HepG2 (cell line): ENCODE results near the gene FGGY. TPM values are rescaled to one million over a fixed set of nuclear protein-coding genes. Genes with fewer than 3 reads are reported as not detected.

Source experiments
- ATAC-seq: fragments of 200-7000 bp; cut with Tn5 transposase; 3 replicates; pipeline ENCODE4 v1.9.1; 2020; ENCODE audit warnings: mild to moderate bottlenecking, moderate library complexity
- BruUV-seq: library from RNA; stranded (reverse); fragments of 400-500 nt; replicated peaks from 2 replicates; lab custom pipeline; 2021; lab: Mats Ljungman, UMichigan
- CTCF ChIA-PET: fragments of 300-600 bp; formaldehyde crosslinking; extraction: SDS; loops from one replicate; lab custom pipeline; 2021; ENCODE audit warnings: low total read pairs, inconsistent platforms, low intra/inter-chr PET ratio; lab: Yijun Ruan, JAX
- POLR2A ChIA-PET: fragments of 350-600 bp; sonication (Branson Sonifier 250); formaldehyde crosslinking; loops from one replicate; lab custom pipeline; 2020; ENCODE audit warnings: antibody characterized with exemption, inconsistent platforms; lab: Yijun Ruan, JAX
- DNase-seq: peaks from one replicate; pipeline ENCODE4 v3.0.0-alpha.2; 2015; ENCODE audit warnings: low spot score
- FAIRE-seq: peaks from 3 replicates; lab custom pipeline; 2011; peaks lifted over from hg19 to GRCh38; lab: Jason Lieb, UNC
- H2AFZ ChIP-seq: one replicate; pipeline ENCODE4 v1.6.1; 2011; ENCODE audit warnings: low read length, inconsistent platforms
- H3K27ac ChIP-seq: fragments of 300-600 bp; 3 replicates; pipeline ENCODE4 v1.8.0; 2011; ENCODE audit warnings: mixed run types, mild to moderate bottlenecking, mixed read lengths, low read length, inconsistent platforms; ENCODE audit not compliant: insufficient read depth; ENCODE audit errors: extremely low read length
- H3K27me3 ChIP-seq, 2 experiments: fragments of 200-600 bp in 1 of 2; 2 replicates in 1 of 2; 3 replicates in 1 of 2; pipeline versions ENCODE4 v1.6.0 to v1.8.0; 2011; ENCODE audit warnings: low read length in 2 of 2, mild to moderate bottlenecking in 2 of 2, moderate library complexity in 2 of 2, inconsistent platforms in 1 of 2; ENCODE audit not compliant: insufficient read depth in 2 of 2, control insufficient read depth in 1 of 2
- H3K36me3 ChIP-seq, 2 experiments: fragments of 200-600 bp in 1 of 2; replicated peaks in 1 of 2; 2 replicates in 1 of 2; 3 replicates in 1 of 2; pipeline versions ENCODE4 v1.5.1 to v1.8.0; 2011; ENCODE audit warnings: low read length in 2 of 2, inconsistent platforms in 1 of 2; ENCODE audit not compliant: insufficient read depth in 2 of 2, control insufficient read depth in 1 of 2
- H3K4me1 ChIP-seq: 2 replicates; pipeline ENCODE4 v1.5.1; 2012; ENCODE audit warnings: low read length, inconsistent platforms; ENCODE audit not compliant: insufficient read depth
- H3K4me2 ChIP-seq: 2 replicates; pipeline ENCODE4 v1.6.0; 2011; ENCODE audit warnings: low read depth, low read length, inconsistent platforms
- H3K4me3 ChIP-seq, 3 experiments: fragments of 200-600 bp in 1 of 3; sonication (generic), shearing (Covaris generic) in 1 of 3; replicated peaks in 1 of 3; 2 replicates each; pipeline ENCODE4 v1.5.1; 2011 to 2016; ENCODE audit warnings: low read length in 3 of 3, inconsistent platforms in 2 of 3, low read depth in 2 of 3, mild to moderate bottlenecking in 2 of 3, control low read depth in 1 of 3, mixed read lengths in 1 of 3; ENCODE audit not compliant: insufficient read depth in 1 of 3
- H3K79me2 ChIP-seq: one replicate; pipeline ENCODE4 v1.6.1; 2011; ENCODE audit warnings: low read length, inconsistent platforms; ENCODE audit not compliant: insufficient read depth
- H3K9ac ChIP-seq: 2 replicates; pipeline ENCODE4 v1.6.0; 2011; ENCODE audit warnings: mild to moderate bottlenecking, low read depth, low read length, inconsistent platforms; ENCODE audit not compliant: insufficient read depth
- H3K9me3 ChIP-seq: 2 replicates; pipeline ENCODE4 v1.5.1; 2012; ENCODE audit warnings: mild to moderate bottlenecking, low read length
- H4K20me1 ChIP-seq: 2 replicates; pipeline ENCODE4 v1.6.0; 2011; ENCODE audit warnings: inconsistent platforms, mild to moderate bottlenecking, low read length, moderate library complexity; ENCODE audit not compliant: insufficient read depth
- AHDC1 ChIP-seq: sonication (generic); formaldehyde crosslinking; IDR thresholded peaks from 2 replicates; pipeline ENCODE4 v1.5.1; 2020; ENCODE audit warnings: mild to moderate bottlenecking, missing genetic modification reagents, borderline replicate concordance
- ELF4 ChIP-seq: sonication (generic); formaldehyde crosslinking; IDR thresholded peaks from 2 replicates; pipeline ENCODE4 v1.5.0; 2020; ENCODE audit warnings: missing genetic modification reagents, mild to moderate bottlenecking, moderate library complexity, borderline replicate concordance
- FOSL2 ChIP-seq: sonication (generic); formaldehyde crosslinking; IDR thresholded peaks from 2 replicates; pipeline ENCODE4 v1.4.0; 2020; ENCODE audit warnings: missing genetic modification reagents
- HOXD1 ChIP-seq: sonication (generic); formaldehyde crosslinking; IDR thresholded peaks from 2 replicates; pipeline ENCODE4 v1.5.0; 2020; ENCODE audit warnings: missing genetic modification reagents
- RARG ChIP-seq: sonication (generic); formaldehyde crosslinking; IDR thresholded peaks from 2 replicates; pipeline ENCODE4 v1.4.0; 2020; ENCODE audit warnings: low read depth, mild to moderate bottlenecking, missing genetic modification reagents
- SAFB2 ChIP-seq: sonication (generic); formaldehyde crosslinking; IDR thresholded peaks from 2 replicates; pipeline ENCODE4 v1.5.1; 2020; ENCODE audit warnings: missing genetic modification reagents, low read depth, mild to moderate bottlenecking, borderline replicate concordance
- SMARCC2 ChIP-seq: fragments of 450-650 bp; IDR thresholded peaks from 2 replicates; pipeline ENCODE4 v1.6.1; 2017; ENCODE audit warnings: antibody characterized with exemption, mild to moderate bottlenecking
- SRSF1 ChIP-seq: fragments of 200-400 bp; formaldehyde crosslinking; optimal IDR thresholded peaks from 2 replicates; pipeline ENCODE3; 2017; ENCODE audit warnings: mild to moderate bottlenecking, low read depth, low read length, moderate library complexity
- TAF15 ChIP-seq: fragments of 200-400 bp; formaldehyde crosslinking; IDR thresholded peaks from one replicate; pipeline ENCODE4 v1.6.1; 2018; ENCODE audit warnings: mild to moderate bottlenecking, low read depth, low read length; ENCODE audit not compliant: poor library complexity, severe bottlenecking
- YEATS4 ChIP-seq: sonication (generic); formaldehyde crosslinking; IDR thresholded peaks from 2 replicates; pipeline ENCODE4 v1.4.0; 2020; ENCODE audit warnings: missing genetic modification reagents, borderline replicate concordance
- ZBED4 ChIP-seq: sonication (generic); formaldehyde crosslinking; IDR thresholded peaks from 2 replicates; pipeline ENCODE4 v1.4.0; 2020; ENCODE audit warnings: missing genetic modification reagents, borderline replicate concordance
- ZNF224 ChIP-seq: sonication (generic); formaldehyde crosslinking; IDR thresholded peaks from 2 replicates; pipeline ENCODE4 v1.5.0; 2020; ENCODE audit warnings: mild to moderate bottlenecking, missing genetic modification reagents
- ZNF501 ChIP-seq: sonication (generic); formaldehyde crosslinking; IDR thresholded peaks from 2 replicates; pipeline ENCODE4 v1.5.1; 2020; ENCODE audit warnings: mild to moderate bottlenecking, moderate library complexity, missing genetic modification reagents
- ZNF644 ChIP-seq: IDR thresholded peaks from 2 replicates; pipeline ENCODE4 v1.6.1; 2016; ENCODE audit warnings: low read depth
- WGBS: methylation state at CpG from one replicate; pipeline ENCODE4 v1.1.6; 2017; ENCODE audit warnings: low lambda C conversion rate; 5-methylcytosine and 5-hydroxymethylcytosine counted together
- in situ Hi-C: cut with HindIII; loops from 2 replicates; pipeline ENCODE4 v1.10.0; 2017; ENCODE audit warnings: low pct_unique_long_range_greater_than_20kb; ENCODE audit not compliant: extremely low pct_ligation_motif_present
- intact Hi-C: fragments of 100-400 bp; cut with micrococcal nuclease; formaldehyde crosslinking; loops from one replicate; pipeline ENCODE4 v1.10.0; 2022; ENCODE audit not compliant: unreplicated experiment
- polyA plus RNA-seq, 8 experiments: library from polyadenylated mRNA; depleted of rRNA in 3 of 8; stranded (reverse) in 7 of 8; unstranded in 1 of 8; fragments of >200 nt; fragmentation: Illumina TruSeq in 4 of 8; extraction: Trizol in 4 of 8; gene quantifications; 2 replicates each; pipeline versions ENCODE4 v1.2.1 to v1.2.3, GENCODE V29; 2011 to 2016; ENCODE audit warnings: low read depth in 4 of 8, missing spikeins in 1 of 8, mixed read lengths in 1 of 8; ENCODE audit not compliant: insufficient read depth in 1 of 8
- total RNA-seq, 5 experiments: library from RNA; depleted of rRNA; stranded (reverse); fragments of >200 nt; fragmentation: Illumina TruSeq; extraction: Trizol; gene quantifications; 2 replicates each; pipeline ENCODE4 v1.2.3, GENCODE V29; 2016; ENCODE audit warnings: low read depth in 1 of 5

FGGY gene
- total and polyA plus RNA-seq, 2 of the 13 experiments (the other 11 are each of a cell fraction or from before 2014, with no cell fraction given): 15.7 to 27.5 TPM

DNA sequence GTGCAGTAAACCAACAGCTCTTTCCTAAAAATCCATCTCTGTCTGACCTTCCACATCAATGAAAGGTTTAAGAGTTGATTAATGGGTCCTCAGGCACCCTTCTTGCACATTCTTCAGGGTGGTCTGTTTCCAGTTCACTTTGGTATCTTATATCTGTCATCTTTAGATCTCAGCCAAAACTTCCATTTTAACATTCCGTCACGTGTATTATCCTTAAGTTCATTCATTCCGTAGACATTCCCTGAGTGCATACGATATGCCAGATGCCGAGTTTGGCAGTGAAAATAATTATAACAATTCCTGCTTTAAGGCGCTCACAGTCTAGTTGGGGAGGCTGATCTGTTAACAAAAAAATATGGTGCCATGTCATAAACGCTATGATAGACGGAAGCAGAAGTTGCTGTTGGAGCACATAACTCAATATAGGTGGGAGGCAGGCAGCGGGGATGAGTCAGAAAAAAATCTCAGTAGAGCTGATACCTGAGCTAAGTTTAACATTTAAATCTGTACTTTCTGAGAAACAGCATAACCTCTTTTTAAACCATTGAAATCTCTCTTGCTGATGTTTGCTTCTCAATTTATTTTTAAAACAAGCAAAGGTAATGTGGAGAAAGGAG is 458.3 kb downstream of the FGGY start:
- TF ChIP-seq FOSL2 (no peak), ZNF644 (CRISPR knock-in tag) (no peak), SRSF1 (no peak), ZNF501 (CRISPR knock-in tag) (no peak), AHDC1 (CRISPR knock-in tag) (no peak), ELF4 (CRISPR knock-in tag) (no peak), ZNF224 (no peak), YEATS4 (CRISPR knock-in tag) (no peak), SAFB2 (CRISPR knock-in tag) (no peak), ZBED4 (no peak), HOXD1 (no peak), TAF15 (no peak), SMARCC2 (no peak), RARG (CRISPR knock-in tag) (no peak)
- no peaks in the 10 kb centered on the region for H4K20me1 ChIP-seq
- CTCF ChIA-PET: no interaction called here
- no peak overlapping the region for H3K4me2 ChIP-seq
- BruUV-seq: no TSS peak
- peaks cover 16% of the 10 kb centered on the region for H3K4me1 ChIP-seq
- no peak overlapping the region for H3K9ac ChIP-seq
- H3K4me3 ChIP-seq: no peak overlapping the region
- in situ Hi-C loops (loop anchor here (10.0 kb wide), 1 partner anchor 1010 kb away; no protein-coding TSS in a partner anchor), intact Hi-C loops (loop anchor here (5.0 to 10.0 kb wide), 2 partner anchors 830 to 1238 kb away; no protein-coding TSS in a partner anchor)
- H3K27ac ChIP-seq: no peak overlapping the region
- H3K9me3 ChIP-seq: no peaks in the 10 kb centered on the region
- POLR2A ChIA-PET: no interaction called here
- ATAC-seq (no peak), DNase-seq (no peak), FAIRE-seq (no peak)
- no peaks in the 10 kb centered on the region for H3K27me3 ChIP-seq
- 97% methylated on average over 9 of the region's 9 CpGs for WGBS
- H3K36me3 ChIP-seq: no peaks in the 10 kb centered on the region
- no peaks in the 10 kb centered on the region for H3K79me2 ChIP-seq
- no peak overlapping the region for H2AFZ ChIP-seq
